ENCODE data around the gene TENT5C.

The TENT5C gene

DNA sequence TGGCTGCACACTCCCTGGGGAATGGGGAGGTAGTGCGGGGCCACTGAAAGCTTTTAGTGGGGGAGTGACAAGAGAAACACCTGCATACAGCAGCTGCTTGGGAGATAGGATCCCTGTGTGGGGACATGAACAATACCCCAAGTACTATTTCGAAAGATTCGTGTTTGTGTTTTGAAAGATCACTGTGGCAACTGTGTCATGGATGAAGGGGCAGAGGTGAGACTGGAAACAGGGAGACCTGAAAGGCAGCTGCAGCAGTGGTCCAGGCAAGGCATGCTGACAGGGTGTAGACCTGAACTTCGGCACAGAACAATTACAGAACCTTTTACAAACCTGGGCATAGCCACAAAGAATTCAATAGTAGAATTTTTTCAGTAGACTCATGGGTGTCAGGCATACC is 32.9 kb downstream of the TENT5C start:
- DNase-seq: no peak

GRCh38 chr1:117639741-117640140 is 33.9 kb downstream of the TENT5C start:
- no peak for DNase-seq

GRCh38 chr1:117641536-117641935 is 35.7 kb downstream of the TENT5C start:
- no peak for DNase-seq

DNA sequence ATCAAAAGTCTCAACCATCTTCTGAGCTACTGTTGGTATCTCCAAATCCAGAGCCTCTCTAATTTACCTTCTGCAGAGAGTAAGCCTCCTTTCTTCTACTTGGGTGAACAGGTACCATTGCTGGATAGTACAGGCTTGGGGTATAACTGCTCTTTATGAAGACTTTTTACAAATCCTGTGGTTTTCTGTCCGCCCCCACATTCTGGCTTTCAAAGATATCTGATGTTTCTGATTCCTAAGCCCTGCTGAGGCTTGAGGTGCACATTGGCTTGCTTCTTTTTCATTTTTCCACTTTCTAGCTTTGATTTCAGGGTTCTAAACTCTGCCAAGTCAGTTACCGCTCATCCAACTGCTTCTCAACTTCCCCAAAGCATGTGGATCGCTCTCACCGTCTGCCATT is 37.1 kb downstream of the TENT5C start:
- no peak for DNase-seq

DNA sequence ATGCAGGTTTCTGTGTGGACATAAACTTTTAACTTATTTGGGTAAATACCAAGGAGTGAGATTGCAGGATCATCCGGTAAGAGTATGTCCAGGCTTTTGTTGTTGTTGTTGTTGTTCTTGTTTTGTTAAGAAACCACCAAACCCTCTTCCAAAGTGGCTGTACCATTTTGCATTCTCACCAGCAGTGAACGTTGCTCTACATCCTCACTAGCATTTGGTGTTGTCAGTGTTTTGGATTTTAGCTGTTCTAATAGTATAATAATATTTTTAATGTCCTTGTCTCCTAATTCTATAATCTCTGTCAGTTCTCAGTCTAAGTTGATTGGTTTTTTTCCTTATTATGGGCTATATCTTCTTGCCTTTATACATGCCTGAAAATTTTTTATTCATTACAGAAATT is 37.8 kb downstream of the TENT5C start:
- DNase-seq: no peak

DNA sequence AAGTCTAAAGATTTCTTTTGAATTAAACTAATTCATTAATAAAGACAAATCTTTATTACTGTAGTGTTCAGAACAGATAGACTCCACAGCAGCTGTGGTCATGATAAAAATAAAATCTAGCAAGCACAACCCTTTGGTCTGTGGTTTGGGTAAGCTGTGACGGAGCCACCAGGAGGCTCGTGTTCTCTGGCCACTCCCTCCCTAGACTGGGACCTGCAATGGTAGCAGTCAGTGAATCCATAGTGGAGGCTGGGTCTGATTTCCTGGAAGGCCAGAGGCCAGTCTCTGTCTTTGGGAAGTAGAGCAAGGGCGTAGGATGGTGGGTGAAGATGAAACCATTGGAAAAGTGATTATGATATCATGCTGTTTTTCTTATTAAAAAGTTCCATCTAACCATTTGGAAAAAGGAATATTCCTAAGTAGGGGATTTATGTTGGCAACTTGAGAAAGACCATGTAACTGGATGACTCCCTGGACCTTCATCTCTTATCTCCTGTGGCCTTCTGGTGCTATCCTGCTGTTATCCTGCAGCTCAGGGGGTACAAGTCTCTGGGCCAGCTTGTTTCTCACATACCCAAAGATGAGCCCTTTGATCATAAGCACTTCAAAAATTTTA is 39.0 kb downstream of the TENT5C start:
- DNase-seq: no peak

- no peak for DNase-seq
These were observed 39.5 kb downstream of the TENT5C start for GRCh38 chr1:117645343-117645742.

DNA sequence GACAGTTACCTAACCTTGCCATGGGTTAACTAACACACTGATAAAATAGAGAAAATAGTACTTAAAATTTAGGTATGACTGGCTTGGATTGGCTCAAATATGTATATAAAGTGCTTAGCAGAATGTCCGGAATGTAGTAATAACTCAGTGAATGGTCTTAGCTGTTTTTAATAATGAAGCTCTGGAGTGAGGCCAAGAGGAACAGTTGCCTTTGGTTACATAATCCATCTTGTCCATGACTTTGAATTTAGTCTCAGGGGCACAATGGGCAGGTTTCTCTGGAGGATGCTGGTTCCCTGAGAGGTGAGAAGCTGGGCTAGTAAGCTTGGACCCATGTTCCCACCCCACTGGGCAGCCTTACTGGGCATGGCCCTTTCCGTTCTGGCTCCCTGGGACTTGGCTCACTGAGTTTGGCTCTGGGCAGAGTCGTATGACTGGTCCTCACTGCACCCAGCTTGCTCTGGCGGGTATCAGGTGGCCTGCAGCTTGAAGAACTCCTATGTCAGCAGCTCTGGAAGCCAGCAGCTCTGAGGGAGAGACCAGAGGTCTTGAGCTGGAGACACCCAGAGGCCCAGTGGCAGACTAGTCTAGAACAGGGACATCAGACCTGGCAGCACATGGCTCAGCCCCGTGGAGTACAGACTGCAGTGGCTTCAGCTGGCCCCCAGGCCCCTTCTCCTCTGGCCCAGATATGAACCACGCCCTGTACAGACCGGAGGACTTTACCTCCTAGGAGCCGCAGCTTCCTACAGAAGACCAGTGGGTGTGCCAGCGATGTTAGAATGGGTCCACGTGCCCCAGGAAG is 40.4 kb downstream of the TENT5C start:
- DNase-seq: no peak

- DNase-seq: no peak
These were observed 41.1 kb downstream of the TENT5C start for GRCh38 chr1:117646956-117647355.

DNA sequence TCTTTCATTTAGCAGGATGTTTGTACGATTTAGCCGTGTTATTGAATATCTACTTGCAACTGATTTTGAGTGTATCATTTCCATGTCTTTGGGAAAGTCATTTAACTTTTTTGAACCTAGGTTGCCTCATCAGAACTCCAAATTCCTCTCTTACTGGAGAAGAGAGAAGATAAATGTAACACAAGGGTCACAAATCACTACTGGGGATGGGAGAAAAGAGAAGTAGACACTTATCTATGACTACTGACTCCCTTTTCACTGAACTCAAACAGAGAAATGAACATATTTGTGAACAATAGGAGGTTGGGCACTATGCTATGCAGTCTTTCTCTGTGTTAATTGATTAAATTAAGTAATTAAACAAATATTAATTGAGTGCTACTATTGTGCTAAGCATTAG is 42.2 kb downstream of the TENT5C start:
- DNase-seq: no peak

DNA sequence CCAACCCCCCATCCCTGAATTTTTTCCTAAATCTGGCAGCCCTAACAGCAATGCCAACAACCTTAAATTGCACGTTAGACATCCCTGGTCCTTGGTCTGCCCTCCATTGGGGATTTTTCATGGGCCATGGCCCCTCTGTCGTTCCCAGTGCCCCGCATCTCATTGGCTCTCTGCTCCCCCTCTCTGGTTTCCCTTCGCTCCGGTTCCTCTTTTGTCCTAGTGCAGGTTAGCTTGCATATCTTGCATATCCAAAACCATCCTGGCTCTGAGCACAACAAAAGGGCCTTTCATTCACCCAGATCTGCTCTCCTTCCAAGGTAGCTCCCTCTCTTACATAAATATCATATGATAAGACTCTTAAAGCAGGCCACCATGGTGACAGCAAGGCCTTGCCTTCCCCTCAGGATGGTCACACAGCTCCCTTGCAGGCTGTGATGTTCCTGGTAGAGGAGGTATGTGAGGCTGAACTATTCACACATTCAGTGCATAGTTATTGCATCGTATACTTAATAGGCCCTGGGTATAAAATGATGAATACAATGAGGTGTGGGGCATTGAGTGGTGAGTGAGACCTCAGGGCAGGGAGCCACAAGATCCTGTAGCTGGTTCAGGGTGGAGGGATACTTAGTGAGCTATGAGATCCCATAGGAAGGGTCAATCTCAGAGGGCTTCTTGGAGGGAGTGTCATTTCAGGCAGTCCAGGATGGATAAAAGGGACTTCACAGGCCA is 45.2 kb downstream of the TENT5C start:
- no peak for DNase-seq

- no peak for DNase-seq
These were observed 45.8 kb downstream of the TENT5C start for GRCh38 chr1:117651616-117652015.

- DNase-seq: no peak
These were observed 46.6 kb downstream of the TENT5C start for GRCh38 chr1:117652421-117652820.

- DNase-seq: no peak
These were observed 47.3 kb downstream of the TENT5C start for GRCh38 chr1:117653195-117653594.

DNA sequence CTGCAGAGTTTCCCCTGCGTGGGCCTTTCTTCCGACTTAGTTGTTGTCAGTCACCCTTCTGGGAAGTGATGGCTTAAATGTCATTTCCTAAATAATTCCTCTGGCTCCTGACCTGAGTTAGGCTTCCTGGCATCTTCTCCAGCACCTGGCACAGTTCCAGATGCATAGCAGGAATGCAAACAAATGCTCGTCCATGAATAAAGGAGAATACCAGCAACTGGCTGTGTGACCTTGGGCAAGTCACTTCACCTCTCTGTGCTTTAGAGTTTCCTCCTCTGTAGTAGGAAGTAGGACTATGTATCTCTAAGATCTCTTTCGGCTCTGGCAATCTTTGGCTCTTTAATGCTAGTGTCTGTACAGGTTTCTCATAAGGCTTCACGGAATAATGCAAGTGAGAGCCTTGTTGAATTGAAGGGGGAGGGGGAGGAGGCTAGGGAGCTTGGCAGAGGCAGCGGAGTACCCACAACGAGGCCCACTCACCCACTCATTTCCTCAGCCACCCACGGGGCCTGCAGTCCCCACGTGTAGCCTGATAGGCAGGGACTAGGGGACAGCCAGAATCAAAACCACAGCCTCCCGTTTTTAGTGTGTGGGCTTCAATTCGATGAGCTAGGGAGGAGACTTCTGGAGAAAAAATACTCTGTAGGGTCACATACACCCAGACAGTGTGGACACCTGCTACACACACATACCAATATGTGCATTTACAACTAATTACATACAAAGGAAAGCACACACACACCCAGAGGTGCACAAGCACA is 48.1 kb downstream of the TENT5C start:
- DNase-seq: no peak

- no peak for DNase-seq
These were observed 48.8 kb downstream of the TENT5C start for GRCh38 chr1:117654493-117655219.

DNA sequence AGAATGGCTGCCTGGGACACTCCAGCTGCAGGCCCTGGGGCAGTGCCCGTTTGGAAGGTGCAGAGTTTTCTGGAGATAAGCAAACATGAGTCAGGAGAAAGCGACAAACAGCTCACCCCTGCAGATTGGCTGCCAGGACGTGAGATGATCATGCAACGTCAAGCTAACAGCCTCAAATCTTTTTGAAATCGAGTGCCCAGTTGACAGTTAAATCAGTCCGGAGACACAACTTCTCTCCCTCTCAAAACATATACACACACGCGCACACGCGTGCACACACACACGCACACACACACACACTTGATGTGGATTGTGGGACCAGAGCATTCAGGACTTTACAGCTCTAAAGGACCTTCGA is 49.4 kb downstream of the TENT5C start:
- no peak for DNase-seq

DNA sequence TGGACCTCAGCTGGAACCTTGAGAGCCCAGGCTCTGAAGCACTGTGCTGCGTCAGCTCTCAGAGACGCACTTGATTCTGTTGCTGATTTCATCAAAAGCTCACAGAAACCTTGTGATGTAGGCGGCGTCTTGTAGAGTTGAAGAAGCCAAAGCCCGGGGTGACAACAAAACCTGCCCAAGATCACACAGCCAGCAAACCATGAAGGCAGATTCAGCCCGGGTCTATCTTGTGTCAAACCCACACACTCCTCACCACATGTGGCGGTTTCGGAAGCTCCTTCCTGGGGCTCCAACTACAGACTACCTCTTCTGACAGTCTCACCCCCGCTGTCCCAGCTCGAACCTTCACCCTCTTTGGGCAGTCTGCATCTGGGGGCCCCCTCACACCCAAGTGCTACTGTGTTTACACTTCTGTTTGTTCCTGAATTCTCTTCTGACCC is 50.4 kb downstream of the TENT5C start:
- DNase-seq: no peak

GRCh38 chr1:117657031-117657430 is 51.2 kb downstream of the TENT5C start:
- no peak for DNase-seq

DNA sequence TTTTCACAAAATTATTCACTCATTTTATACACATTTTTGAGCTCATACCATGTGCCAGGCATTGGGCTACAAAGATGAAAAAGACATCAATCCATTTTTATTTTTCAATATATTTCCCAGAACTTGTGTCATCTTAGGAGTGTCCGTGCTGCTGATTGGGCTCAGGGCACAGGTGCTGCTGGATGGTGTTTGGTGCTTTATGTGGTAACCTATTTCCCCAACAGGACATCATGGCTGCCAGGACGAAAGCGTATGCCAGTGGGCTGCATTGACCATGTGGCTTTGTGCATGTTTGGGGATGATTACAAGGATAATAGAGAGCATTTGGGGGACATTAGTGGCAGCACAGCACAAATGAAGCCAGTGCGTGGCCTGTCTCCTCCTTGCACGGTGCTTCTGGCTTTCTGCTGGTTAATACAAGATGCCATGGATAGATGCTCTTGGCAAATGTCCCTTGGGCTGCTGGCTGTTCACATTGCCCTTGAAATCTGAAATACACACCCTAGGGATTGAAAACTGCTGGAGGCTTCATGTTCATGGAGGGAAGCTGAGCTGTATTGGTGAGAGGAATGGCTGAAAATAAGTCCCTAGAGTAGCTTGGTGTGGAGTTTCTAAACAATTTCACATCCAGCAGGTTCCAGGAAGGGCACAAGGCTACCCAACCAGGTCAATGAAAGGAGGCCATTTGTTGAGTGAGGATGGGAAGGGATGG is 52.3 kb downstream of the TENT5C start:
- DNase-seq: no peak

DNA sequence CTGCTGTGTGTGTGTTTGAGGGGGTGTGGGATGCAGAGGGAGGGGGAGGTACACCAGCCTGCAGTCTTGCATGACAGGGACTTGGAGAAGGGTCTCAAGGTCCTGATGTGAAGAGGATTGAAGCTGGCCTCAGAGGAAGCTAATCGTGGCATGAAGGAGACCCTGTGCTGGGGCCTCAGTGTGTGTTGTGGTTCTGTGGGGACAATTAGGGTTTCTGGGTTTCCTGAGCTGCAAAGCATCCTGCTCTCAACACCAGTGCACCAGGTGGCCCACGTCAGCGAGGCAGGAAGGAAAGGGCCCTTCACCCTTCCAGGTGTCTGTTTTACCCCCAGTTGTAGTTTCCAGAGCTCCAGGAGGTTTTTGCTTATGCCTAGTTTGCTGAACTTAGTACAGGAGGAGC is 52.8 kb downstream of the TENT5C start:
- DNase-seq: no peak

Data from NCI-H1436 treated with DMSO at 0.1 percent for 48 hours (cell line).